HG03025 (cell line): ENCODE measurements around the gene MRPS34.

ENCODE experiments used
- ATAC-seq: cut with Tn5 transposase; IDR thresholded peaks from one replicate; pipeline ENCODE4 v1.9.1; 2021; ENCODE audit warnings: mild to moderate bottlenecking, moderate library complexity; ENCODE audit not compliant: unreplicated experiment, low FRiP score

MRPS34 gene

GRCh38 chr16:1782408-1783264, 9.7 kb upstream of the MRPS34 start, which contains the start of the genes NUBP2 and SPSB3:
NUBP2 (plus strand) TSS chr16:1782960; CDS start chr16:1783021, 61 bp downstream.
SPSB3 (minus strand) TSS chr16:1782571; CDS start chr16:1781483, 1,088 bp downstream.
- peak; percentile 78 for ATAC-seq

DNA sequence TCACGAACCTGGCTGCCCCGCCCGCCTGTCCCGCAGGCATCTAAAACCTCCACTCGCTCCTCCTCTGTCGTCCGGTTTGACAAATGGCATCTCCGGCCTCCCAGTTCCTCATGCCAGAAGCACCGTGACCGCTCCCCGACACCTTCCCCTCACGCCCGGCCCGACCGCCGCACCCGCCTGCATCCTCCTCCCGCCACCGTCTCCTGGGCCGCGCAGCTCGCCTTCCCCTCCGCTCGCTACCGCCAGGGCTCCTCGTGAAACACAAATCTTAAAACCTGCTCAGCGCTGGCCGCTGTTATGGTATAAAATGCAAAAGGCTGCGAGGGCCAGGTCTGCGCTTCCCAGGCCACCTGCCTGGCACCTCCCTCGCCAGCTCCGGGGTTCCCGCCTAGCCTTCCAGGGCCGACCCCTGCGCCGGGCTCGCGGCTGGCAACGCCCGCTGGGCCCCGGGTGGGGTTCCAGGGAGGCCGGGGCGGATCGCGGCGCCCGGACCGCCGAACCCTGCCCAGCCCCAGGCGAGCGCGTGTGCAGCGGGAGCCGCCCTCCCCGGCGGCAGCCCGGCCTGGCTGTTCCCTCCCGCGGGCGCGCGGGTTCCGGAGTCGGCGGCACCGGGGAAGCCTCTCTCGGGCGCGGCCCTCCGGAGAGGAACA, 8.9 kb upstream of the MRPS34 start:
- ATAC-seq, result peak; percentile 8

DNA sequence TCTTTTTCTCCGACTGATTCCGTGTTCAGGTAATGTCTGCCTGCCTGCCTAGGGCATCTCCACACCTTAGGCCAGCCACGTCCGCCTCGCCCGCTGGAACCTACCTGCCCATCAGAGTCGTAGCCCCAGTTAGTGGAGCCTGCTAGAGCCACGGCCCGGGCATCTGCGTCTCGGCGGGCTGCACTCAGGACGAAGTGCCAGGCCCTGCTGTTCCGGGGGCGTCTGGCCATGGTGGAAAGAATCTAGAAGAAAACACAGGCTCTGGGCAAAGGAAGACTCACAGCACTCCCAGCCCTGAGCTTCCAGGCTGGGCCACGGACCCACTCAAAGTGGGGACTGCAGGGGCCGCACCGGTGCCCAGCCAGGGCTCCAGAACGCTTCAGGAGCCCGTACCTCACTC, 8.3 kb upstream of the MRPS34 start:
- no peak for ATAC-seq

- ATAC-seq, result no peak
These were observed 7.7 kb upstream of the MRPS34 start for GRCh38 chr16:1780677-1781072.

DNA sequence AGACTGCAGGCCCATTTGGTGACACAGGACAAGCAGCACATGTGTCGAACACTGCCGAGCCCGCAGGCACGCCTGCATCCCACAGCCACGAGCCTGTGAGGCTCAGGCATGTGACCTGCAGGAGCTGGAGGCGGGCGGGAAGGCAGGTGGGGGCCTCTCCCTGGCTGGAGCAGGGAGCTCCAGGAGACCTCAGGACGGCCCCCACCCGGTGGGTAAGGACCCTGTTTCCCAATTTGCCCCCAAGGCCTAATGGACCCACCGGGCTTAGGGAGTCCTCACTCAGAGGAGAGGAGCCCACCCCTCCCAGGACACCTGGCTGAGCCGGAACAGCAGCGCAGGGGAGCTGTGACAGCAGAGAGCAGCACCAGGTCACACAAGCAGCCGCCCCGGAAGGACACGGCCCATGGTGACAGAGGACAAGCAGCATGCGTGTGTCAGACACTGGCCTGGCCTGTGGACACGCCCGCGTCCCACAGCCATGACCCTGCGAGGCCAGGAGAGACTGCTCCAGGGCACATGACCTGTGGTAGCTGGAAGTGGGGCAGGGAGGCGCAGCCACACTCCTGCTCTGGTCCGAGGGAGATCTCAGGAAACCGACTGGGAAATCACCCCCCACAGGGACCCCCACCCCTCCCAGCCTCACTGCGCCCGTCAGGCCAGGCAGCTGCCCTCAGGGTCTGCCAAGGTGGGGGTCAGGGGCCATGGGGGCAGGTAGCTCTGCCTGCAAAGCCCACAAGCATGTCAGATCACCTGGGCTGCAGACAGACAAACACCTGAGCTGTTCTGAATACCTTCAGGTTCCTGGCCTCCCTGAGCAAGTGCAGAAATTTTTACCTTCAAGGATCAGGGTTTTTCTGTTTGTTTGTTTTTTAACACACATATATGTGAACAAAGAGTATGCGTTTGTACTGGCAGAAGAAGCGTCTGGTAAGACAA, 7.1 kb upstream of the MRPS34 start:
- ATAC-seq, result no peak

DNA sequence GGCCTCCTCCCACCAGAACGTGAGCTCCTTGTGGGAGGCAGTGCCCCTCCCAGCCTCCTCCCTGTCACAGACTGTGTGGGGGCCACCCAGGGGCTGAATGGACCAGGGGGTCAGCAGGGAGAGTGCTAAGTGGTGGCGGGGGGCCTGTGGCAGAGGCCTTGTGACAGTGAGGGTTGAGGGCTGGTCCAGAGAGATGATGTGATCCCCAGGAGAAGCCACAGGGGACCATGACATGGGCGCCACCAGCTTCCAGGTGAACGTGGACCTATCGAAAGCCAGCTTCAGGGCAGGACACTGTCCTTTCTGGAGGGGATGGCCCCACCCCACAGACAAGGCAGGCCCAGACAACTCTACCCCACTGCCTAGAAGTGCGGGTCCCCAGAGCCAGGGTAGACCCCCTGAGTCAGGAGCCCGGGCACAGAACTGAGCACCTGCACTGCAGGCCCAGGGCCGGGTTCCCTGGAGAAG, 6.3 kb upstream of the MRPS34 start:
- ATAC-seq, result no peak

- ATAC-seq, result no peak
These were observed 5.6 kb upstream of the MRPS34 start for GRCh38 chr16:1778200-1779179.

GRCh38 chr16:1777375-1778199, 4.7 kb upstream of the MRPS34 start:
- no peak for ATAC-seq

DNA sequence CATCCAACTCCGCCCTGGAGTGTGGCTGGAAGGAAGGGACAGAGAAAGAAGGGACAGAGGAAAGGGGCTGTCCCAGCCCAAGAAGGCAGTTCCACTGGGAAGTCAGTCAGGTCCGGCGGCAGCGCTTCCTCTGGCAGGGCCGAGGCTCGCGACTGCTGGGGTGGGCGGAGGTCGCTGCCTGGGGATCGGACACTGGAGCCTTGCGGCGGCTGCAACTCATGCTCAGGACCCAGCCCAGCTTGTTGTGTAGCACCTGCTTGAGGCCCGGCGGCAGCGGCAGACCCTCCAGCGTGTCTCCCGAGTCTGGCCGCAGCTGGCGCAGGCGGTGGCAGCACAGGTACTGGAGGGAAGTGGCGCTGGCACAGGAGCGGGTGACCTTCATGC, 4.0 kb upstream of the MRPS34 start:
- no peak for ATAC-seq

DNA sequence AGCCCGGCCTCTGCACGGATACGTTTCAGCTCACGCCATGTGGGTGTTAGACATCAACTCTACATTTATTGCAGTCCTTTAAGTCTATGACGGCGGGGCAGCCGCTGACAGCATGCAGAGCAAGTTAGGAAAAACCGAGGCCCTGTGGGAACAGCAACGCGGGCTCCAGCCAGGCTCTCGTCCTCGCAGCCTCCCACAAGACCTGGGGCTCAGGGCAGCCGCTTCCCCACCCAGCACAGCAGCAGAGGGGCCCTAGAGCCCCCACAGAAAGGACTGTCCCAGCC, 3.7 kb upstream of the MRPS34 start:
- ATAC-seq, result no peak

DNA sequence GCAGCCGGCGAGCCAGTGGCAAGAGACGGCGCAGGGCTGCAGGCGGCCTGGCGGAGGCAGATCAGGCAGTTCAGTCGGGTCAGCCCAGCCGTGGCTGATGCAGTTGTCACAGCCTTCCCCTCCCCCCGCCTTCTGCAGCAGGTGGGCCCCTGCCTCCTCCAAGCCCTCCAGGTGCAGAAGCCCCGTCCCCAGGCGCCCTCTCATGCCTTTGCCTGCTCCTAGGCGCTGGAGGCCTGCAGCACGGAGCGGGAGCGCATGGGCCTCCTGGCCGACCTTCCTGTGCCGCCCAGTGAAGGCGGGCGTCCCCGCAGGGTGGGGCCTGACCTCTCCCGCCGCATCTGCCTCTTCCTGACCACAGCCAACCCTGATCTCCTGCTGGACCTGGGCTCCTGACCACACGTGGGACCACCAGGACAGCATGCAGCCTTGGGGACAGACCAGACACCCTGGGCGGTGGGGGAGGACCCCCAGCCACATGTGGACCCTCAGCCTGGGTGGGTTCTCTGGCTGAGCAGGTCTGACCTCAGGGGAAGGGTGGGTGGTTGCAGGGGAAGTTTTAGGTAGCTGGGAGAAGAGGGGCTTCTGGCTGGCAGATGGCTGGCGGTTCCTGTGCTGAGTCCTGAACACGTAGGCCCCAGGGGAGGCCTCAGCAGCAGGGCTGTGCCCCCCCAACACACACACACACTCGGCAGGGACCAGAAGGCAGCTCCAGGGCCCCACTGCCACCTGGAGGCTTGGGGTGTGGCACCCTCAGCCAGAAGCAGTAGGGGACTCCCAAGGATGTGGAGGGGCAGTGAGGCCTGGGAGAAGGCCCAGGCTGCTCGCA, 3.1 kb upstream of the MRPS34 start:
- ATAC-seq, result no peak

GRCh38 chr16:1775006-1775845, 2.3 kb upstream of the MRPS34 start:
- no peak for ATAC-seq

GRCh38 chr16:1774448-1774780, 1.5 kb upstream of the MRPS34 start:
- ATAC-seq, result no peak

GRCh38 chr16:1773703-1774447, 941 bp upstream of the MRPS34 start:
- ATAC-seq, result no peak

DNA sequence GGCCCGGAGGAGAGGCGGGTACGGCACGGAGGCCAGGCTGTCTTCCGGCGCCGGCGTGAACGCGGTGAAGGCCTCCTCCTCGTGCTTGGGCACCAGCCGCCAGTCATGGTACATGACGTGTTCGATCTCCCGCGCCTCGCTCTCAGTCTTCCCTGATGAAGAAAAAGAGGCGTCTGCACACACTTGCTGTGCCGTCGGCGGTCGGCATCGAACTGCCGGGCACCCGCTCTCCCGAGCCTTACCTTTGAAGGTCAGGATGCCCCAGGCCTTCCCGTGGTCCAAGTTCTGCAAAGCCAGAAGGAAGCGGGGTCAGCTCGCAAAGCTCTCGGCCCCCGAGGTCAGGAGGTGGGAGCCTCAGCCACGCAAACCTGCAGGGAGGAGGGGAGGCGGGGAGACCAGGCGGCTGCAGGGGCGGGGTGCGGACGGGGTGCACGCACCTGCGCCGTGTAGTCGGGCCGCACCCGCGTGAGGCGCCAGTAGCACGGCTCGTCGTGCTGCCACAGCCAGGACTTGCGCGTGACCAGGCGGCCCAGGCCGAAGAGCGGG, 499 bp downstream of the MRPS34 start, which contains the start of gene EME2:
Gene EME2, plus strand, starts transcription at position 449 of the 546 bp plus-strand sequence. CDS start 418 bp downstream, outside the sequence.
- ATAC-seq, result no peak

DNA sequence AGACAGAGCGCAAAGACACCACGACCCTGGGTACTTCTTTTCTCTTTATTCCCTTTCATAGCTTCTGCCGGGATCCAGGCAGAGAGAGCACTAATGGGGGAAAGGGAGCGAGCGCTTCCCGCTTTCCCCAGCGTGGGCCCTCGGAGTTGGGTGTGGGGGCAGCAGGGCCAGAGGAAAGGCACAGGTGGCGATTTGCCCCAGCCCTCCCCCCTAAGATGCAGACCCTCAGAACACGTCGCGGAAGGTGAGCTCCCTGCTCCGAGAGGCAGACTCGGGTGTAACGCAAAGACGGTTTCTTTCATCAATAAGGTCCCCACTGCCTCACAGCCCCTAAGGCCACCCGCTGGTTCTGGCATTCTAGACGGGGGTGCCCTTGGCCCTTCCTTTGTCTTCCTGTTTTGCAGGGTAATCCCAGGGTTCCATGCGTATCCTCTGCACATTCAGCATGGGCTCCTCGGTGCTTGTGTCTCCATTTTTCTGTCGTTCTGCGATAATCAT, 1.0 kb downstream of the MRPS34 start:
- no peak for ATAC-seq
